Left lobe of liver (tissue), 2 donors: ENCODE results near the gene GP2. TPM values are rescaled to one million over a fixed set of nuclear protein-coding genes. Genes with fewer than 3 reads are reported as not detected.

ENCODE experiments used
- ATAC-seq: fragments of 200-7000 bp; cut with Tn5 transposase; one replicate; pipeline ENCODE4 v1.9.1; 2020; ENCODE audit warnings: mild to moderate bottlenecking, moderate library complexity
- DNase-seq: peaks from one replicate; pipeline ENCODE4 v3.0.0-alpha.2; 2020; ENCODE audit warnings: low spot score
- total RNA-seq: library from RNA; stranded (reverse); gene quantifications from one replicate; pipeline ENCODE4 v1.2.1, GENCODE V29; 2021
- donor health status: DM: no; HTN: no; CAD: no; lungs with moderate emphysema.
- donor health status: DM: no; HTN: yes; CAD: no.

The GP2 gene
- total RNA-seq = 11.8 TPM

- no peak for DNase-seq
- ATAC-seq = no peak
Observed at GRCh38 chr16:20327444-20328041, at the start of gene GP2. Gene GP2 (minus strand): TSS chr16:20327513. CDS start chr16:20326431, 1,082 bp downstream.

GRCh38 chr16:20372701-20373100, 45.4 kb upstream of the GP2 start:
- ATAC-seq (no peak), DNase-seq (no peak)

- DNase-seq = no peak
- ATAC-seq = no peak
Observed at GRCh38 chr16:20369452-20370054, 42.2 kb upstream of the GP2 start.

GRCh38 chr16:20364051-20364450, 36.7 kb upstream of the GP2 start:
- DNase-seq = no peak
- ATAC-seq = no peak

GRCh38 chr16:20363191-20363590, 35.9 kb upstream of the GP2 start:
- no peak for ATAC-seq
- DNase-seq = no peak

- DNase-seq (no peak), ATAC-seq (peak; percentile 46)
Observed at GRCh38 chr16:20359997-20360396, 32.7 kb upstream of the GP2 start.

- ATAC-seq (peak; percentile 80), DNase-seq (no peak)
Observed at GRCh38 chr16:20355114-20355782, 27.9 kb upstream of the GP2 start.

- ATAC-seq = no peak
- DNase-seq = no peak
Observed at GRCh38 chr16:20353379-20353778, 26.1 kb upstream of the GP2 start.

- DNase-seq (no peak), ATAC-seq (no peak)
Observed at GRCh38 chr16:20352615-20353014, 25.3 kb upstream of the GP2 start, which contains the start of gene UMOD. Gene UMOD (minus strand): TSS chr16:20352715. CDS start chr16:20350737, 1,978 bp downstream.

GRCh38 chr16:20349615-20350014, 22.3 kb upstream of the GP2 start:
- DNase-seq (no peak), ATAC-seq (no peak)

- DNase-seq = peak; percentile 65
- peak; percentile 98 for ATAC-seq
Observed at GRCh38 chr16:20348365-20349185, 21.3 kb upstream of the GP2 start.

- DNase-seq (no peak), ATAC-seq (no peak)
Observed at GRCh38 chr16:20347666-20348364, 20.5 kb upstream of the GP2 start.

GRCh38 chr16:20344611-20345010, 17.3 kb upstream of the GP2 start:
- DNase-seq = no peak
- no peak for ATAC-seq

GRCh38 chr16:20339744-20340143, 12.4 kb upstream of the GP2 start:
- no peak for DNase-seq

GRCh38 chr16:20336955-20337354, 9.6 kb upstream of the GP2 start:
- DNase-seq (no peak), ATAC-seq (no peak)

More at GRCh38 chr16:20339744-20340143, 12.4 kb upstream of the GP2 start:
- no peak for ATAC-seq

GRCh38 chr16:20334396-20334795, 7.1 kb upstream of the GP2 start:
- DNase-seq = no peak
- no peak for ATAC-seq

- ATAC-seq (no peak), DNase-seq (no peak)
Observed at GRCh38 chr16:20333120-20333519, 5.8 kb upstream of the GP2 start.

GRCh38 chr16:20332411-20332810, 5.1 kb upstream of the GP2 start:
- no peak for DNase-seq
- no peak for ATAC-seq

- no peak for DNase-seq
- ATAC-seq = no peak
Observed at GRCh38 chr16:20331635-20332034, 4.3 kb upstream of the GP2 start.

- ATAC-seq = no peak
- no peak for DNase-seq
Observed at GRCh38 chr16:20329392-20330138, 2.3 kb upstream of the GP2 start.
